ENCODE data around the gene P2RX6.

DNA sequence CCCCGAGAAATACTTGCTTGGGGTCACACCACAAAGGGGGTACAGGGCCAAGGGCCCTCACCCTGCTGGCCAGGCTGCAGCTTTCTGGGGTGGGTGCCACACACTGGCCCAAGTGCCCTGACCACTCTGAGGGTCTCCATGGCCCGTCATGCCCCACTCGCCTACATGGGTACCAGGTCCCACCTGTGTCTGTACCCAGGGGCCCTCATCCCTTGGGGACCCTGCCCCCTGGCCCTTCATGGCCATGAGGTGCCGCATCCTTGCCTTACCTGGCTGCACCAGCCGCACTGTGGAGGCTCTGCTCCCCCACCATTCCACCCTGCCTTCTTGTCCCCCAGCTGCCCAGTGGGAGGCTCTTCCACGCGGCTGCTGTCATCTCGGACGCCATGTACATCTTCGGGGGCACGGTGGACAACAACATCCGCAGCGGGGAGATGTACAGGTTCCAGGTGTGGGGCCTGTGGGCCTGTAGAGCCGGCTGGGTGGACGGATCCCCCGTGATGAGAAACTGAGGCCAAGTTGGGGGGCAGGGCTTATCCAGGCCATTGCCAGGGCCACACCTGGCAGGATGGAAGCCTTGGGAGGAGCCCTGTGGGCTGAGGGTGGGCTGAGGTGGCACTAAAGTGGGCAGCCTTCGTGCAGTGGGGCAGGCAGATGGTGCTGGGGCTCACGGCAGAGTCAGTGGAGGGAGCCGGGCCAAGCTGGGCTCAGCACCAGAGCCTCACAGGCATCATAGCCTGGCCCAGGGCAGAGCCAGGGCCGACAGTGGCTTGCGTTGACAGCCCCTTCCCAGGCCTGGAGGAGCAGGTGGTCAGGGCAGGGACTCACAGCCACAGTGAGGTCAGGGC is 22.3 kb upstream of the P2RX6 start:
- TF ChIP-seq, protein P1, sequence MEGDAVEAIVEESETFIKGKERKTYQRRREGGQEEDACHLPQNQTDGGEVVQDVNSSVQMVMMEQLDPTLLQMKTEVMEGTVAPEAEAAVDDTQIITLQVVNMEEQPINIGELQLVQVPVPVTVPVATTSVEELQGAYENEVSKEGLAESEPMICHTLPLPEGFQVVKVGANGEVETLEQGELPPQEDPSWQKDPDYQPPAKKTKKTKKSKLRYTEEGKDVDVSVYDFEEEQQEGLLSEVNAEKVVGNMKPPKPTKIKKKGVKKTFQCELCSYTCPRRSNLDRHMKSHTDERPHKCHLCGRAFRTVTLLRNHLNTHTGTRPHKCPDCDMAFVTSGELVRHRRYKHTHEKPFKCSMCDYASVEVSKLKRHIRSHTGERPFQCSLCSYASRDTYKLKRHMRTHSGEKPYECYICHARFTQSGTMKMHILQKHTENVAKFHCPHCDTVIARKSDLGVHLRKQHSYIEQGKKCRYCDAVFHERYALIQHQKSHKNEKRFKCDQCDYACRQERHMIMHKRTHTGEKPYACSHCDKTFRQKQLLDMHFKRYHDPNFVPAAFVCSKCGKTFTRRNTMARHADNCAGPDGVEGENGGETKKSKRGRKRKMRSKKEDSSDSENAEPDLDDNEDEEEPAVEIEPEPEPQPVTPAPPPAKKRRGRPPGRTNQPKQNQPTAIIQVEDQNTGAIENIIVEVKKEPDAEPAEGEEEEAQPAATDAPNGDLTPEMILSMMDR (conservative IDR thresholded peaks at IDR 0.05 in 1 of 2, IDR thresholded peaks at IDR 0.05 in 1 of 2; ENCODE audit: extremely low read depth in 1 of 2, insufficient read depth in 1 of 2, low read depth in 1 of 2, low read length in 2 of 2) = no peak
- TF ChIP-seq EZH2 (IDR thresholded peaks at IDR 0.05; ENCODE audit: borderline replicate concordance, low read length) = no peak

Measured in mammary epithelial cell (primary cell).